Measurements from ENCODE around the gene DUS1L. TPM values are rescaled to one million over a fixed set of nuclear protein-coding genes. Genes with fewer than 3 reads are reported as not detected.
A peak's percentile ranks its signal among the peaks of the same experiment; 100 is the strongest.

DUS1L gene
- total RNA-seq (10 to 100 TPM; 40.1 to 72.4 (median 67.7) TPM), polyA plus RNA-seq (10 to 100 TPM; 15.0 to 62.5 TPM)
- long read RNA-seq, donor 1, partial matches to known transcripts, result 16 of 43 reads
- long read RNA-seq, donor 1, other reads (novel, unspliced or antisense), result 23 of 43 reads
- long read RNA-seq, donor 2, transcript DUS1L-201 (14 exons, 2,068 nt), result major isoform, 11 of 27 reads
- long read RNA-seq, donor 2, partial matches to known transcripts, result 6 of 27 reads
- long read RNA-seq, donor 2, other reads (novel, unspliced or antisense), result 8 of 27 reads
- long read RNA-seq, donor 3, partial matches to known transcripts, result 24 of 358 reads
- long read RNA-seq, donor 3, other reads (novel, unspliced or antisense), result 332 of 358 reads

DNA sequence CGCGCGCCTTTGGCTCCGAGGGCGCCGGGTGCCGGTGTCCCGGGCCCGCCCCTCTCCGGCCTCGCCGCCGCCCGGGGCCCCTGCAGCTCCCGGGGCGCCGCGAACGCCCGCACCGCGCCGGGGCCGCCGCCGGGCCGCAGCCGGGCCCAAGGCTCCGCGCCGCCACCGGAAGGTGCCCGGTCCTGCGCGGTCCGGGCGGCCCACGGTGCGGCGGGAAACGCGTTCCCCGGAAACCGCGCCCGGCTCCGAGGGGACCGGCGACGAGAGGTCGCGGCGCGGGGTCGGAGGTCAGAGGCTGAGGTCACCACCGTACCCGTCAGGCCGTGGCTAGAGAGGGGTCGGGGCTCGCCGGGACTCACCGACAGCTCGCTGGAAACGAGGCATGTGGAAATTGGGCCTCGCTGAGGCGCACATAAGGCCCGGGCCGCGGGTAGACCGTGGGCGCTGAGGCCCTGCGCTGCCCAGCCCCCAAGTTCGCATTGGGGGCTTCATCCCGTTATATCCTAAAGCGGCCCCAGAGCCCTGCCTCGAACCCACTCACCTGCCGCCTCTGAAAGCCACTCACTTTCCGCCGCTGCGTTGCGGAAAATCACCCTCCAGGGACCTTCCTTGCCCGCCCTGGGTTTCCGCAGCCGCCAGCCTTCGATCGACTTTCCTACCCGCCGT, at the start of gene DUS1L:
DUS1L (minus strand) TSS at position 167 of the 666 bp plus-strand sequence. CDS start 745 bp downstream, outside the sequence.
- TF ChIP-seq POLR2A (IDR thresholded peaks at IDR 0.05) (no peak), CTCF (IDR thresholded peaks at IDR 0.05) (no peak), EP300 (IDR thresholded peaks at IDR 0.05) (no peak)
- peak within 1 kb of the TSS; percentile 95 for H3K4me3 ChIP-seq
- peak; percentile 55 to 84 (median 77) for DNase-seq
- intact Hi-C loops (cut with DNase I), result no loop called here
- 11 to 19% (median 16%) methylated on average over 52 to 88 of the region's 88 CpGs for WGBS, 3 donors
- peaks cover 6% of the 10 kb centered on the region for H3K4me1 ChIP-seq (ENCODE audit: insufficient read depth)
- no peaks in the 10 kb centered on the region for H3K9me3 ChIP-seq
- H3K27ac ChIP-seq, result peak within 1 kb of the TSS; percentile 74 to 81
- H3K36me3 ChIP-seq, result no peaks in the 10 kb centered on the region
- no peaks in the 10 kb centered on the region for H3K27me3 ChIP-seq

DNA sequence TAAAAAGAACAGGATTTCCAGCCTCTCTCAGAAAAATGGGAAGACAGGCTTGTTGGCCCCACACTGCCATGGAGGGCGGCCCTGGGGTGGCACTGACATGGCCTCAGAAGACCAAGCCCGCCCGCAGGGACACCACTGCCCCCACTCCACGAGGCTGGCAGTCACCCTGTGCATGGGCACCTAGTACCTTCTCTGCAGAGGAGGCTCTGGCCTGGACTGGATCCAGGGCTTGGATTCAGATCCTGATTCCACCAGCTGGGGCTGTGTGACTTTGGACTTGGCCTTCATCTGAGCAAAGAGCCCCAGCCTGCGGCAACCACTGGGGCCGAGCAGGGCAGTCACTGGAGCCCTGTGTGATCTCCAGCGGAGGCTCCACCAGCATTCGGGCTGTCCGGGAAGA, 49.3 kb upstream of the DUS1L start:
- TF ChIP-seq POLR2A (IDR thresholded peaks at IDR 0.05) (no peak), EP300 (IDR thresholded peaks at IDR 0.05) (no peak), CTCF (IDR thresholded peaks at IDR 0.05) (no peak)
- Histone ChIP-seq H3K27me3 (no peaks in the 10 kb centered on the region), H3K4me3 (no peak overlapping the region), H3K9me3 (no peaks in the 10 kb centered on the region), H3K36me3 (no peaks in the 10 kb centered on the region), H3K4me1 (ENCODE audit: insufficient read depth) (no peaks in the 10 kb centered on the region), H3K27ac (no peak overlapping the region)
- 85 to 95% (median 90%) methylated on average over 9 of the region's 9 CpGs for WGBS, 3 donors
- no peak for DNase-seq
- intact Hi-C loops (cut with DNase I), result no loop called here

GRCh38 chr17:82114447-82114846, 48.8 kb upstream of the DUS1L start:
- 89 to 94% (median 92%) methylated on average over 10 of the region's 10 CpGs for WGBS, 3 donors
- H3K36me3 ChIP-seq, result no peaks in the 10 kb centered on the region
- H3K27me3 ChIP-seq, result no peaks in the 10 kb centered on the region
- DNase-seq, result no peak
- no peak overlapping the region for H3K27ac ChIP-seq
- H3K4me1 ChIP-seq (ENCODE audit: insufficient read depth), result no peaks in the 10 kb centered on the region
- H3K4me3 ChIP-seq, result no peak overlapping the region
- TF ChIP-seq POLR2A (IDR thresholded peaks at IDR 0.05) (no peak), CTCF (IDR thresholded peaks at IDR 0.05) (no peak), EP300 (IDR thresholded peaks at IDR 0.05) (no peak)
- H3K9me3 ChIP-seq, result no peaks in the 10 kb centered on the region
- intact Hi-C loops (cut with DNase I), result no loop called here

DNA sequence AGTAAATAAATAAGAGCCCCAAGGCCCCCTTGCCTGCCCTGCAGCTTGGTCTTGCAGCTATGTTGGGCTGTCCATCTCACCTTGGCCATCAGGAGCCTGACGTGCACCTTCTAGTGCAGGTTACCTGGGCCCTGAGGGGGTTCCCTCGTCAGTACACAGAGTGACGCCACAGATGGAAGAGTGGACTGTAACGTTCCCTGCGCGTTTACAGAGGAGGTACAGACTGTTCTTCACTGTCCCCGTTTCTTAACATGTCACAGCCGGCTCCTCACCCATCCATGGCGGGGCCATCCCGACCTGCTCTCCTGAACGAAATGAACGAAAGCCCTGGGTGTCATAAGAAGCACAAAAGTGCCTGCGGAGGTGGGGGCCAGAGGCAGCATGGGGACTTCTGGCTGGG, 48.3 kb upstream of the DUS1L start:
- Histone ChIP-seq H3K4me3 (no peak overlapping the region), H3K27me3 (no peaks in the 10 kb centered on the region), H3K36me3 (no peaks in the 10 kb centered on the region), H3K4me1 (ENCODE audit: insufficient read depth) (no peaks in the 10 kb centered on the region), H3K9me3 (no peaks in the 10 kb centered on the region), H3K27ac (no peak overlapping the region)
- TF ChIP-seq POLR2A (IDR thresholded peaks at IDR 0.05), result no peak
- no peak for TF ChIP-seq EP300 (IDR thresholded peaks at IDR 0.05)
- TF ChIP-seq CTCF (IDR thresholded peaks at IDR 0.05), result no peak
- intact Hi-C loops (cut with DNase I), result no loop called here
- no peak for DNase-seq
- WGBS, 3 donors, result 87 to 93% (median 88%) methylated on average over 13 of the region's 13 CpGs
